SU-DHL-6 (cell line): Measurements from ENCODE around the gene SCT.

ENCODE experiments used
- H2AFZ ChIP-seq: fragments of 200-600 bp; sonication (generic); 2 replicates; pipeline ENCODE4 v1.6.1; 2014; ENCODE audit warnings: low read depth, mild to moderate bottlenecking, moderate library complexity, mixed read lengths, antibody characterized with exemption, low read length; ENCODE audit not compliant: severe bottlenecking
- H3F3A ChIP-seq: fragments of 200-600 bp; shearing (Covaris generic); 2 replicates; pipeline ENCODE4 v1.6.0; 2016; ENCODE audit warnings: antibody characterized with exemption, mild to moderate bottlenecking; ENCODE audit not compliant: insufficient read depth
- H3K27ac ChIP-seq: fragments of 200-600 bp; sonication (generic); 2 replicates; pipeline ENCODE4 v1.5.1; 2016; ENCODE audit warnings: low read depth, mild to moderate bottlenecking, low read length, moderate library complexity, mixed read lengths
- H3K27me3 ChIP-seq: fragments of 200-600 bp; sonication (generic), shearing (Covaris generic); 2 replicates; pipeline ENCODE4 v1.6.0; 2014; ENCODE audit warnings: mild to moderate bottlenecking, low read length
- H3K36me3 ChIP-seq: fragments of 200-600 bp; sonication (generic); 2 replicates; pipeline ENCODE4 v1.6.1; 2014; ENCODE audit warnings: mild to moderate bottlenecking, low read length, mixed read lengths
- H3K4me2 ChIP-seq: fragments of 300-600, 200-600 bp; shearing (Covaris generic), sonication (generic); 2 replicates; pipeline ENCODE4 v1.6.0; 2014; ENCODE audit warnings: low read length, low read depth, mild to moderate bottlenecking; ENCODE audit not compliant: poor library complexity, severe bottlenecking
- H3K4me3 ChIP-seq: fragments of 200-600 bp; sonication (generic); 2 replicates; pipeline ENCODE4 v1.5.1; 2014; ENCODE audit warnings: antibody characterized with exemption, low read length, mild to moderate bottlenecking, mixed read lengths; ENCODE audit not compliant: insufficient read depth, poor library complexity, severe bottlenecking
- H3K79me2 ChIP-seq: fragments of 200-600 bp; sonication (generic); 2 replicates; pipeline ENCODE4 v1.6.1; 2014; ENCODE audit warnings: mild to moderate bottlenecking, low read length, moderate library complexity; ENCODE audit not compliant: insufficient read depth
- H3K9ac ChIP-seq: fragments of 200-600 bp; sonication (generic); 2 replicates; pipeline ENCODE4 v1.7.0; 2014; ENCODE audit warnings: mild to moderate bottlenecking, low read length
- H3K9me2 ChIP-seq: fragments of 200-600 bp; sonication (generic); replicated peaks from 2 replicates; pipeline ENCODE4 v1.6.1; 2014; ENCODE audit warnings: low read length; ENCODE audit not compliant: insufficient read depth
- H3K9me3 ChIP-seq: fragments of 200-600 bp; sonication (generic); 2 replicates; pipeline ENCODE4 v1.6.1; 2014; ENCODE audit warnings: low read length, mixed read lengths; ENCODE audit not compliant: insufficient read depth
- H4K20me1 ChIP-seq: fragments of 200-600 bp; sonication (generic); 2 replicates; pipeline ENCODE4 v1.6.1; 2014; ENCODE audit warnings: low read depth, mild to moderate bottlenecking, antibody characterized with exemption, low read length, moderate library complexity, mixed read lengths
- CTCF ChIP-seq: fragments of 200-600 bp; sonication (generic); IDR thresholded peaks from one replicate; pipeline ENCODE4 v1.5.1; 2017; ENCODE audit warnings: antibody characterized with exemption, mild to moderate bottlenecking, low read length, moderate library complexity; ENCODE audit not compliant: insufficient read depth, poor library complexity, severe bottlenecking
- EZH2phosphoT487 ChIP-seq: fragments of 200-600 bp; sonication (generic), shearing (Covaris generic); conservative IDR thresholded peaks from 2 replicates; pipeline ENCODE4 v1.6.1; 2018; ENCODE audit warnings: mild to moderate bottlenecking, antibody characterized with exemption, low read length, moderate library complexity, mixed read lengths

SCT gene

GRCh38 chr11:635945-636510, 9.0 kb upstream of the SCT start:
- H3K9me3 ChIP-seq, result no peaks in the 10 kb centered on the region
- no peak for TF ChIP-seq EZH2phosphoT487
- no peak for TF ChIP-seq CTCF
- no peaks in the 10 kb centered on the region for H3K9me2 ChIP-seq
- no peak overlapping the region for H2AFZ ChIP-seq
- H3K4me2 ChIP-seq, result no peak overlapping the region
- H3K9ac ChIP-seq, result no peak overlapping the region
- no peaks in the 10 kb centered on the region for H3F3A ChIP-seq
- no peak overlapping the region for H3K27ac ChIP-seq
- H4K20me1 ChIP-seq, result no peaks in the 10 kb centered on the region
- no peak overlapping the region for H3K4me3 ChIP-seq
- H3K36me3 ChIP-seq, result no peaks in the 10 kb centered on the region
- no peaks in the 10 kb centered on the region for H3K27me3 ChIP-seq
- H3K79me2 ChIP-seq, result no peaks in the 10 kb centered on the region

- Histone ChIP-seq H3K9me3 (no peaks in the 10 kb centered on the region), H2AFZ (no peak overlapping the region), H3K4me2 (no peak overlapping the region), H3F3A (0 out of 2 replicates have a peak, but pooled peaks cover 9% of the 10 kb centered on the region), H3K36me3 (no peaks in the 10 kb centered on the region), H3K79me2 (no peaks in the 10 kb centered on the region), H3K9me2 (no peaks in the 10 kb centered on the region), H3K27me3 (no peaks in the 10 kb centered on the region), H3K27ac (no peak overlapping the region), H3K9ac (no peak overlapping the region), H3K4me3 (no peak overlapping the region), H4K20me1 (no peaks in the 10 kb centered on the region)
- TF ChIP-seq CTCF, result no peak
- TF ChIP-seq EZH2phosphoT487, result no peak
Observed at GRCh38 chr11:630871-631270, 3.9 kb upstream of the SCT start.

GRCh38 chr11:629237-629583, 2.2 kb upstream of the SCT start:
- no peak overlapping the region for H3K4me3 ChIP-seq
- TF ChIP-seq CTCF, result no peak
- TF ChIP-seq EZH2phosphoT487, result no peak
- no peaks in the 10 kb centered on the region for H4K20me1 ChIP-seq
- no peaks in the 10 kb centered on the region for H3K79me2 ChIP-seq
- H3K9me3 ChIP-seq, result no peaks in the 10 kb centered on the region
- H3K4me2 ChIP-seq, result no peak overlapping the region
- H3F3A ChIP-seq, result 0 out of 2 replicates have a peak, but pooled peaks cover 9% of the 10 kb centered on the region
- no peaks in the 10 kb centered on the region for H3K36me3 ChIP-seq
- no peaks in the 10 kb centered on the region for H3K27me3 ChIP-seq
- H2AFZ ChIP-seq, result no peak overlapping the region
- H3K27ac ChIP-seq, result no peak overlapping the region
- H3K9me2 ChIP-seq, result no peaks in the 10 kb centered on the region
- no peak overlapping the region for H3K9ac ChIP-seq
